HepG2 (cell line): ENCODE results near the gene ACBD6. TPM values are rescaled to one million over a fixed set of nuclear protein-coding genes. Genes with fewer than 3 reads are reported as not detected.
A peak's percentile ranks its signal among the peaks of the same experiment; 100 is the strongest.

Experiments
- ESRRA ChIP-seq: sonication (generic); formaldehyde crosslinking; IDR thresholded peaks from 2 replicates; pipeline ENCODE4 v1.5.1; 2020; ENCODE audit warnings: mild to moderate bottlenecking, low read depth, missing genetic modification reagents
- HNRNPLL ChIP-seq: fragments of 200-400 bp; formaldehyde crosslinking; IDR thresholded peaks from 2 replicates; pipeline ENCODE4 v1.6.1; 2017; ENCODE audit warnings: mild to moderate bottlenecking, low read depth, low read length; ENCODE audit not compliant: poor library complexity, severe bottlenecking
- IKZF1 ChIP-seq: fragments of 450-650 bp; IDR thresholded peaks from 2 replicates; pipeline ENCODE4 v1.7.1; 2016
- KDM3A ChIP-seq: IDR thresholded peaks from 2 replicates; pipeline ENCODE4 v1.6.1; 2018; ENCODE audit warnings: low read depth, missing compliant biosample characterization
- KLF15 ChIP-seq: sonication (generic); formaldehyde crosslinking; IDR thresholded peaks from 2 replicates; pipeline ENCODE4 v1.8.1; 2023; ENCODE audit warnings: borderline replicate concordance, mild to moderate bottlenecking, inconsistent platforms, missing genetic modification reagents, mixed read lengths
- PITX1 ChIP-seq: sonication (generic); formaldehyde crosslinking; IDR thresholded peaks from 2 replicates; pipeline ENCODE4 v1.5.1; 2020; ENCODE audit warnings: mild to moderate bottlenecking, missing genetic modification reagents
- RBAK ChIP-seq: sonication (generic); formaldehyde crosslinking; IDR thresholded peaks from 2 replicates; pipeline ENCODE4 v1.5.1; 2020; ENCODE audit warnings: mild to moderate bottlenecking, missing genetic modification reagents
- STAT6 ChIP-seq: sonication (generic); formaldehyde crosslinking; IDR thresholded peaks from 2 replicates; pipeline ENCODE4 v1.4.0; 2020; ENCODE audit warnings: missing genetic modification reagents, mild to moderate bottlenecking, borderline replicate concordance
- TOE1 ChIP-seq: sonication (generic); formaldehyde crosslinking; IDR thresholded peaks from 2 replicates; pipeline ENCODE4 v1.4.0; 2020; ENCODE audit warnings: mild to moderate bottlenecking, missing genetic modification reagents
- YY1 ChIP-seq: IDR thresholded peaks from 2 replicates; pipeline ENCODE4 v1.6.1; 2011; ENCODE audit warnings: low read length, low read depth, moderate library complexity, mild to moderate bottlenecking; ENCODE audit not compliant: insufficient read depth, insufficient replicate concordance
- ZFP36L2 ChIP-seq: sonication (generic); formaldehyde crosslinking; IDR thresholded peaks from 2 replicates; pipeline ENCODE4 v1.4.0; 2020; ENCODE audit warnings: missing genetic modification reagents
- ZFP82 ChIP-seq: sonication (generic); formaldehyde crosslinking; IDR thresholded peaks from 2 replicates; pipeline ENCODE4 v1.5.1; 2020; ENCODE audit warnings: mild to moderate bottlenecking, missing genetic modification reagents, borderline replicate concordance
- ZNF143 ChIP-seq: sonication (generic); formaldehyde crosslinking; IDR thresholded peaks from 2 replicates; pipeline ENCODE4 v1.4.0; 2020; ENCODE audit warnings: missing genetic modification reagents
- ZNF225 ChIP-seq: sonication (generic); formaldehyde crosslinking; IDR thresholded peaks from 2 replicates; pipeline ENCODE4 v1.4.0; 2020; ENCODE audit warnings: mild to moderate bottlenecking, missing genetic modification reagents
- ZNF274 ChIP-seq: sonication (generic); formaldehyde crosslinking; IDR thresholded peaks from 2 replicates; pipeline ENCODE4 v1.5.1; 2020; ENCODE audit warnings: mild to moderate bottlenecking, missing genetic modification reagents
- ZNF333 ChIP-seq: sonication (generic); formaldehyde crosslinking; IDR thresholded peaks from 2 replicates; pipeline ENCODE4 v1.4.0; 2020; ENCODE audit warnings: mild to moderate bottlenecking, missing genetic modification reagents, borderline replicate concordance
- ZNF616 ChIP-seq: sonication (generic); formaldehyde crosslinking; IDR thresholded peaks from 2 replicates; pipeline ENCODE4 v1.5.0; 2020; ENCODE audit warnings: low read depth, mild to moderate bottlenecking, missing genetic modification reagents
- ZNF619 ChIP-seq: sonication (generic); formaldehyde crosslinking; IDR thresholded peaks from 2 replicates; pipeline ENCODE4 v1.4.0; 2020; ENCODE audit warnings: mild to moderate bottlenecking, missing genetic modification reagents
- ZNF670 ChIP-seq: sonication (generic); formaldehyde crosslinking; IDR thresholded peaks from 2 replicates; pipeline ENCODE4 v1.8.0; 2022; ENCODE audit warnings: mild to moderate bottlenecking, missing genetic modification reagents, borderline replicate concordance
- ZNF83 ChIP-seq: sonication (generic); formaldehyde crosslinking; IDR thresholded peaks from 2 replicates; pipeline ENCODE4 v1.4.0; 2020; ENCODE audit warnings: missing genetic modification reagents, mild to moderate bottlenecking, borderline replicate concordance
- ZNF883 ChIP-seq: sonication (generic); formaldehyde crosslinking; IDR thresholded peaks from 2 replicates; pipeline ENCODE4 v1.5.1; 2020; ENCODE audit warnings: mild to moderate bottlenecking, missing genetic modification reagents; ENCODE audit errors: not compliant biosample characterization
- polyA plus RNA-seq, 8 experiments: library from polyadenylated mRNA; depleted of rRNA in 3 of 8; stranded (reverse) in 7 of 8; unstranded in 1 of 8; fragments of >200 nt; fragmentation: Illumina TruSeq in 4 of 8; extraction: Trizol in 4 of 8; gene quantifications; 2 replicates each; pipeline versions ENCODE4 v1.2.1 to v1.2.3, GENCODE V29; 2011 to 2016; ENCODE audit warnings: low read depth in 4 of 8, missing spikeins in 1 of 8, mixed read lengths in 1 of 8; ENCODE audit not compliant: insufficient read depth in 1 of 8
- total RNA-seq, 5 experiments: library from RNA; depleted of rRNA; stranded (reverse); fragments of >200 nt; fragmentation: Illumina TruSeq; extraction: Trizol; gene quantifications; 2 replicates each; pipeline ENCODE4 v1.2.3, GENCODE V29; 2016; ENCODE audit warnings: low read depth in 1 of 5
- TF ChIP-seq, protein P1 (sequence below): sonication (generic); formaldehyde crosslinking; conservative IDR thresholded peaks from 2 replicates; pipeline ENCODE4 v1.8.1; 2023; ENCODE audit warnings: missing genetic modification reagents
- TF ChIP-seq, protein P2 (sequence below): conservative IDR thresholded peaks from 2 replicates; pipeline ENCODE4 v1.6.1; 2018; ENCODE audit warnings: missing genetic modification reagents

Gene ACBD6
- total and polyA plus RNA-seq, 2 of the 13 experiments (the other 11 are each of a cell fraction or from before 2014, with no cell fraction given), result 33.5 to 47.2 TPM

DNA sequence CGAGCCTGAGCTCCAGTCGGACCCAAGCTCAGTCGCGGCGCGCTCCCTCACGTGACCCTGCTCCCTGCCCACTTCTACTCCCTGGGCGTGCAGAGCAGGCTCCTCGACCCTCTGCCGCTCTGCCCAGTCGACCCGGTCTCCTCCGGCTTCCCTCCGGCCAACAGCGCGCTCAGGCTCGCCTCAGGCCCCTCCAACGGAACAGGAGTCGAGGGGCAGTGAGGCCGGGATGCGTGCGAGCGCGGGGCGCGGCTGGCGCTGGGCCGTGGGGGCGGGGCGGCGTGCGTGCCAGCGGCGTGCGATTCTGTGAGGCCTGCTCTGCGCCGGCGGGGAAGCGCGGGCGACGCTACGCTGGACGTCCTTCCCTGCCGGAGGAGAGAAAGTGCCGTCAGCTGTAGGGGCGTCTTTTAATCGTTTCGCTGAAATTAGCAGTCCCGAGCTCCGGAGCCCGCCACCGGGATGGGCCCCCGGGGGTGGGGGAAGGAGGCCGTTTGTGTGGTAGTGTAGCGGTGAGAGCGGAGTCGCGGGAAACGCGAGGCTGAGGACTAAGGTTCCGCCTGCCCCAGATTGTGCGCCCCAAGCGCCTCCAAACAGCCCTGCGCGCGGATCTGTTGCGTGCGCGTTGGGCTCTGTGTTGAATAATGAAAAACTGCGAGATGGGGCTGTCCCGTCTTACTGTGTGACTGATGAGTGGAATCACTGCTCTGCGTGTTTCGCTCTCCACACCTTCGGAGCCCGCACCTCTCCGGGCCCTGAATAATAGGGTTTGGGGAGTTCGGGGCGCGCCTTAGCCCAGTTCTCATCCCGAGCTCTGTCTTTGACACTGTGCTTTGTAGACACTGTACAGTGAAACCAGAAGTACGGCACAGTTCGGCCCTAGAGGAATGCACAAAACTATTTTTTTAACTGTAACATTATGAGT lies at the start of gene ACBD6 (continued):
- TF ChIP-seq, protein P1, sequence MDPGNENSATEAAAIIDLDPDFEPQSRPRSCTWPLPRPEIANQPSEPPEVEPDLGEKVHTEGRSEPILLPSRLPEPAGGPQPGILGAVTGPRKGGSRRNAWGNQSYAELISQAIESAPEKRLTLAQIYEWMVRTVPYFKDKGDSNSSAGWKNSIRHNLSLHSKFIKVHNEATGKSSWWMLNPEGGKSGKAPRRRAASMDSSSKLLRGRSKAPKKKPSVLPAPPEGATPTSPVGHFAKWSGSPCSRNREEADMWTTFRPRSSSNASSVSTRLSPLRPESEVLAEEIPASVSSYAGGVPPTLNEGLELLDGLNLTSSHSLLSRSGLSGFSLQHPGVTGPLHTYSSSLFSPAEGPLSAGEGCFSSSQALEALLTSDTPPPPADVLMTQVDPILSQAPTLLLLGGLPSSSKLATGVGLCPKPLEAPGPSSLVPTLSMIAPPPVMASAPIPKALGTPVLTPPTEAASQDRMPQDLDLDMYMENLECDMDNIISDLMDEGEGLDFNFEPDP (CRISPR knock-in tag), result no peak
- TF ChIP-seq ZNF333, result peak; percentile 89; the same call in 1 of the 2 replicates
- 0 out of 2 replicates have a peak, but pooled peaks have one; percentile 33 for TF ChIP-seq ZNF619
- peak; percentile 46; the same call in 1 of the 2 replicates for TF ChIP-seq KDM3A (CRISPR knock-in tag)
- TF ChIP-seq ZNF143 (CRISPR knock-in tag), result peak; percentile 47
- TF ChIP-seq PITX1 (CRISPR knock-in tag), result peak; percentile 41; the same call in 1 of the 2 replicates
- TF ChIP-seq, protein P2, sequence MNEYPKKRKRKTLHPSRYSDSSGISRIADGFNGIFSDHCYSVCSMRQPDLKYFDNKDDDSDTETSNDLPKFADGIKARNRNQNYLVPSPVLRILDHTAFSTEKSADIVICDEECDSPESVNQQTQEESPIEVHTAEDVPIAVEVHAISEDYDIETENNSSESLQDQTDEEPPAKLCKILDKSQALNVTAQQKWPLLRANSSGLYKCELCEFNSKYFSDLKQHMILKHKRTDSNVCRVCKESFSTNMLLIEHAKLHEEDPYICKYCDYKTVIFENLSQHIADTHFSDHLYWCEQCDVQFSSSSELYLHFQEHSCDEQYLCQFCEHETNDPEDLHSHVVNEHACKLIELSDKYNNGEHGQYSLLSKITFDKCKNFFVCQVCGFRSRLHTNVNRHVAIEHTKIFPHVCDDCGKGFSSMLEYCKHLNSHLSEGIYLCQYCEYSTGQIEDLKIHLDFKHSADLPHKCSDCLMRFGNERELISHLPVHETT (CRISPR knock-in tag), result peak; percentile 25; the same call in 1 of the 2 replicates
- TF ChIP-seq ZFP82 (CRISPR knock-in tag), result peak; percentile 81; the same call in 1 of the 2 replicates
- no peak for TF ChIP-seq ZNF83 (CRISPR knock-in tag)
- peak; percentile 96 for TF ChIP-seq ZNF616 (CRISPR knock-in tag)
- peak; percentile 79; the same call in 1 of the 2 replicates for TF ChIP-seq ZNF225
- TF ChIP-seq IKZF1, result no peak
- peak; percentile 95 for TF ChIP-seq HNRNPLL
- TF ChIP-seq RBAK (CRISPR knock-in tag), result no peak; the same call in 1 of the 2 replicates
- peak; percentile 65 for TF ChIP-seq YY1
- peak; percentile 80 for TF ChIP-seq ZNF883 (CRISPR knock-in tag)
- TF ChIP-seq ZNF274 (CRISPR knock-in tag), result 0 out of 2 replicates have a peak, but pooled peaks have one; percentile 19
- TF ChIP-seq ZFP36L2 (CRISPR knock-in tag), result no peak
- no peak; the same call in 1 of the 2 replicates for TF ChIP-seq KLF15 (CRISPR knock-in tag)
- peak; percentile 84 for TF ChIP-seq ESRRA (CRISPR knock-in tag)
- no peak for TF ChIP-seq STAT6 (CRISPR knock-in tag)
- TF ChIP-seq TOE1 (CRISPR knock-in tag), result no peak
- peak; percentile 88; the same call in 1 of the 2 replicates for TF ChIP-seq ZNF670 (CRISPR knock-in tag)
